ENCODE results near the gene STH.
"Not testable (repeated sequence)": the region's sequence is repeated elsewhere in the genome, so short reads cannot be mapped to it uniquely, and the experiment has no call there.

STH gene, protein sequence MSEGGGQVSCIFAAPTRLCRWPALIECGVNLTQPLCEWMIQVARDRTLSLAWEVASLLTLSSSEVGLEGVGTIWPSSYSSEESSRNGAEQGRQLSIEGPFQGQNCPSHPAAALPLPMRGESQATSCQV

DNA sequence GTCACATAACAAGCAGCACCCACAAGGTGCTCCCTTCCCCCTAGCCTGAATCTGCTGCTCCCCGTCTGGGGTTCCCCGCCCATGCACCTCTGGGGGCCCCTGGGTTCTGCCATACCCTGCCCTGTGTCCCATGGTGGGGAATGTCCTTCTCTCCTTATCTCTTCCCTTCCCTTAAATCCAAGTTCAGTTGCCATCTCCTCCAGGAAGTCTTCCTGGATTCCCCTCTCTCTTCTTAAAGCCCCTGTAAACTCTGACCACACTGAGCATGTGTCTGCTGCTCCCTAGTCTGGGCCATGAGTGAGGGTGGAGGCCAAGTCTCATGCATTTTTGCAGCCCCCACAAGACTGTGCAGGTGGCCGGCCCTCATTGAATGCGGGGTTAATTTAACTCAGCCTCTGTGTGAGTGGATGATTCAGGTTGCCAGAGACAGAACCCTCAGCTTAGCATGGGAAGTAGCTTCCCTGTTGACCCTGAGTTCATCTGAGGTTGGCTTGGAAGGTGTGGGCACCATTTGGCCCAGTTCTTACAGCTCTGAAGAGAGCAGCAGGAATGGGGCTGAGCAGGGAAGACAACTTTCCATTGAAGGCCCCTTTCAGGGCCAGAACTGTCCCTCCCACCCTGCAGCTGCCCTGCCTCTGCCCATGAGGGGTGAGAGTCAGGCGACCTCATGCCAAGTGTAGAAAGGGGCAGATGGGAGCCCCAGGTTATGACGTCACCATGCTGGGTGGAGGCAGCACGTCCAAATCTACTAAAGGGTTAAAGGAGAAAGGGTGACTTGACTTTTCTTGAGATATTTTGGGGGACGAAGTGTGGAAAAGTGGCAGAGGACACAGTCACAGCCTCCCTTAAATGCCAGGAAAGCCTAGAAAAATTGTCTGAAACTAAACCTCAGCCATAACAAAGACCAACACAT lies at the start of gene STH:
TSS of gene STH (plus strand) at position 264 of the 913 bp plus-strand sequence. CDS start at position 294, 30 bp downstream.
- DNase-seq: no peak

DNA sequence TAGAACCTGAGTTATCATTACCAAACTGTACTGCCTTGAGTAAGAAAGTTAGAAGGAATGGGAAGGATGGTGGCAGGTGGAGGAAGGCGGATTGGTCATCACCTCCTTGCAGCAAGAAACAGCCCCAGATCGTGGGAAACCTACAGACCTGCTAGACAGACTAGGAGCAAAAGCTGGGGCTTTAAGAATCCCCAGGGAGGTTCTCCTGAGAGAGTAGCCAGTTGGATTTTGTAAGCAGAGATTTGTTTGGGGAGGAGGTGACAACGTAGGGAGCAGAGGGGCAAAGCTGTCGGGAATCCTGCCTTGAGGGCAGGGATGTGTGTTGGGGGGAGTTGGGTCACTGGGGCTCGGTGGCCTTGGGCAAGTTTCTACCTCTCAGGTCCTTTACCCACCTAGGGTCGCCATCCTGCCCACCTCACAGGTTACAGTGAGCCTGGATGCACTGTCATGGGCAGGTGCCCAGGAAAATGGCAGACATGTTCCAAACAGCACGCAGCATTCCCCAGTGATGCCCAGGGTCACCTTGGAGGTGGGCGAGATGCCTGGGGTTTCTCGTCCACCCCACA lies 49.2 kb upstream of the STH start:
- no peak for DNase-seq

DNA sequence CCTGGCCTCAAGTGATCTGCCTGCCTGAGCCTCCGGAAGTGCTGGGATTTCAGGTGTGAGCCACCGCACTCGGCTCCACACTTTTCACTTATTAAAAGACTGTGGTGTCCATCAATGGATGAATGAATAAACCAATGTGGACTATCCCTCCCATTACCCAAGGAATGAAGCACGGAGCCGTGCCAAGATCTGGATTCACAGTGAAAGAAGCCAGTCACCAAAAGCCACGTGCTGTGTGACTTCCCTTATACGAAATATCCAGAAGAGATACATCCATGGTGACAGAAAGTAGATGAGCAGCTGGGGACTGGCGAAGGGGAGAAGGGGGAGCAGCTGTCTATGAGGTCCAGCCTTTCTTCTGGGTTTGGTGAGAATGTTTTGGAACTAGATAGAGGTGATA lies 48.2 kb upstream of the STH start:
- no peak for DNase-seq

DNA sequence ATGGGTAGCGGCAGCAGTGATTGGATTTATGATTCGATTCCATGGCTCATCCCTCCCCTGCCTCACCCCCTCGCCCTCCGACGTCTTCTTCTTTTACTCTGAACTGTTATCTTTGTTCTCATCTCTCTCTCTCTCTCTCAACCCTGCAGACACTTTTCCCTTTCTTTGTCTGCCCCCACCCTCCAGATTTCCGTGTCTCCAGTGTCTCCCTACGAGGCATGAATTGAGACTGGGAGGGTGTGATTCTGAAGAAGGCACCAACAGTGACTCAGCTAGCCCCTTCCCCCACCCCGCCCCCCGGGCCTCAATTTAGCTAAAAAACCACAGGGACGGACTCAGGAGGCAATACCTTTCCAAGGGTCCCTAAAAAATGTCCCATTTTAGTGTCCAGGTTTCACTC lies 47.6 kb upstream of the STH start:
- DNase-seq: no peak

DNA sequence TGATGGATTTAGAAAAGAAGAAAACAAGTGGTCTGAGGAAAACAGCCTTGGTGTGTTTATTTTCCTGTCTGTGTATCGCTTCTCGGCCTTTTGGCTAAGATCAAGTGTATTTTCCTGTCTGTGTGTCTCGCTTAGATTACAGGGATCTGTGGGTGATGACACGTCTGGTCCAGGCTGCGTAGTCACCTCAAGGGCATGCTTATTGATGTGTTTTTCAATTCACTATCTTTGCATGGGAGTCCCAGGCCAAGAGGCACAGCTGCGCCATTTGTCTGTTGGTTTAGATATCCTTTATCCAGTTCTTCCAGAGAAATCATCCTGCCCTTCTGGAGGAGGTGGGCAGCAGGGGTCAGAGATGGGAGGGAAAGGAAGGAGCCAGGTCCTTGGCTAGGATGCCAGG lies 47.1 kb upstream of the STH start:
- DNase-seq: no peak

DNA sequence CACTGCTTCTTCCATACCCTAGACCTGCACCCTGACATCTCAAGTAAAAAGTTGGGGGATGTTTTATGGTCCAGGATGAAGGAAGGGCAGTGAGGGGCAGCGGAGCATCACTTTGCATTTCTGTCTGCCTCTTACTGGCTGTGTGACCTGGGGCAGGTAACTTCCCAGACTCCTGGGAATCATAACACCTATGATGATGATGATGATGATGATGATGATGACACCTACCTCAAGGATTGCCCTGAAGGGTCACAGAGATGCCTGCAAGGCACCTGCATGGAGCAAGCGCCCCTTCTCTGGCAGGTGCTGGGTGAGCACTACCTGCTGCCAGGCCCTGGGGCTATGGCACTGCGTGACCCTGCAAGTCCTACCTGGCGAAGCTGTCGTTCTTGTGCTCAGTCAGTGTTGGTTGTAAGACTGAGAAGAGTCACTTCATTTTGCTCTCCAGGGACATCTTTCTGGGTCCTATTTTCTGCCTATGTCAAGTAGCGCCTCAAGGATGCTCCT lies 46.2 kb upstream of the STH start:
- DNase-seq: no peak

DNA sequence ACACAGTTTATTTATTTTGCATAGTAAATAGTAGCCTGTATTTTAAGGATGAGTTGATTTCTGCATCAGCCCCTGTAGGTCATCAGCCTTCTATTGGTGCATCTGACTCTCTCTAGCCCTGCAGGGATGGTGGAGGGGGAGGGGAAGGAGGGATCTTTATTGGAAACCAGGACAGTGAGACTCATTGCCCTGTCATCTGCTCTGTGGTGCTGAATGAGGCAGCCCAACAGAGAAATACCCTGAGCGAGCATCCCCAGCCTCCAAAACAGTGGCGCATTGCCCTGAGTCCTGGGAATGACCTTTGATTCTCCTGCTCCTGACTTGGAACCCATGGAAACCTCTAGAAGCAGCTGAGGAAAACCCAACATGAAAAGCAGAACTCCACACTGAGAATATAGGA lies 45.5 kb upstream of the STH start:
- no peak for DNase-seq

DNA sequence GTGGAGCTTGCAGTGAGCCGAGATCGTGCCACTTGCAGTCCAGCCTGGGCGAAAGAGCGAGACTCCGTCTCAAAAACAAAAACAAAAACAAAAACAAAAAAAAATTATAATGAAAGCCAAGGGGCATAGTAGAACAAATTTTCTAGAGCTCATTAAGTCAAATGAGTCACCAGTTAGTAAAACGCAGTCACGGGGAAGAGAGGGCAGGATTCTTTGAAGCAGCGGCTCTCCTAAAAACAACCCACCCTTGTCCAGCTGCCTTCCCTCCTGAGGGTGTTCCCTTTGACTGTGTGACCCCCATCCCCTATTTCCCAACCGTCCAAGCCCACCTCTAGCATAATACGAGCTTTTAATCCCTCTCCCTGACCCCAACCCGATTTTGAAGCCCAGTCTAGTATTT lies 44.1 kb upstream of the STH start:
- no peak for DNase-seq

DNA sequence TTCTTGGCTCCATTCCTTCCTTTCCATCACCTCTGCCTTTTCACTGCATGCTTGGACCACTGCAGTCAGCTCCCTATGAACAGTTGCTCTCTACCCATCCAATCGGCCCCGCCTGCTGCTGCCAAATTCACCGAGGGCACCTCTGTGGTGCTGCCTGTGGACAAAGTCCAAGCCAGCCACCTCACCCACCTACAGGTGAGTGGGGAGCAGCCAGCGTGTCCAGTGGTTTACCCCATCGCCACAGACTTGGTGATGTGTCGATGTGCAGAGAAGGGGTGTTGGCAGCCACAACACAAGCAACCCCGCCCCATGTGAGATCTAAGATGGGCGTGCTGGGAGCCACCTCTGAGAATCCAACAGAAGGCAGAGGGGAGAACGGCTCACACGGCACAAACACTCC lies 43.7 kb upstream of the STH start:
- no peak for DNase-seq

DNA sequence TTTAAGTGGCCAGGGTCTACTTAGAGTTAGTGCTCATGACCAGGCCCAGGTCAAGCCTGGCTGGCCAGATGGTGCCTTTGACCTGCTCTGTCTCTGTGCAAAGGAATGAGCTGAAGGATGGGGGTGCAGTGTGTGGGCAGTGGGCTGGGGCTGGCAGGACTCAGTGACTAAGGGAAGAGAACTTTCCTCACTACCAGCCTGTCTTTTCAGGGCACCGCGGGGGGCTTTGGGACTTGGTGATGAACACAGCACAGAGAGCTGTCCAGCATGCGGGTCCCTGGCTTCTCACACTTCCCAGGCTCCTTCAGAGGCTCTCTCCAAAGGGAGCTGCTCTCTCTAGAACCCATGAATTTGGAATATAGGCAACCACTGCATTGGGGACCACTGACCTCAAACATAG lies 43.0 kb upstream of the STH start:
- no peak for DNase-seq

DNA sequence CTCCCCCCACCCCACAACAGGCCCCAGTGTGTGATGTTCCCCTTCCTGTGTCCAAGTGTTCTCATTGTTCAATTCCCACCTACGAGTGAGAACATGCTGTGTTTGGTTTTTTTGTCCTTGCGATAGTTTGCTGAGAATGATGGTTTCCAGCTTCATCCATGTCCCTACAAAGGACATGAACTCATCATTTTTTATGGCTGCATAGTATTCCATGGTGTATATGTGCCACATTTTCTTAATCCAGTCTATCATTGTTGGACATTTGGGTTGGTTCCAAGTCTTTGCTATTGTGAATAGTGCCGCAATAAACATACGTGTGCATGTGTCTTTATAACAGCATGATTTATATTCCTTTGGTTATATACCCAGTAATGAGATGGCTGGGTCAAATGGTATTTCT lies 42.3 kb upstream of the STH start:
- not testable (repeated sequence) for DNase-seq

DNA sequence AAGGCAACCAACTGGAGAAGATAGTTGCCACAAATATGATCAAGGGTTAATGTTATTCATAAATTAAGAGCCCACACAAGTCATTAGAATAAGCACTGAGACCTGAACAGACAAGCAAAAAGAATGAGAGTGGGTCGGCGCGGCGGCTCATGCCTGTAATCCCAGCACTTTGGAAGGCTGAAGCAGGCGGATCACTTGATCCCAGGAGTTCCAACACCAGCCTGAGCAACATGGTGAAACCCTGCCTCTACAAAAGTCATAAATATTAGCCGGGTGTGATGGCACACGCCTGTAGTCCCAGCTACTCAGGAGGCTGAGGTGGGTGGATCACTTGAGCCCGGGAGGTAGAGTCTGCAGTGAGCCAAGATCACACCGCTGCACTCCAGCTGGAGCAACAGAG lies 40.7 kb upstream of the STH start:
- DNase-seq: no peak

DNA sequence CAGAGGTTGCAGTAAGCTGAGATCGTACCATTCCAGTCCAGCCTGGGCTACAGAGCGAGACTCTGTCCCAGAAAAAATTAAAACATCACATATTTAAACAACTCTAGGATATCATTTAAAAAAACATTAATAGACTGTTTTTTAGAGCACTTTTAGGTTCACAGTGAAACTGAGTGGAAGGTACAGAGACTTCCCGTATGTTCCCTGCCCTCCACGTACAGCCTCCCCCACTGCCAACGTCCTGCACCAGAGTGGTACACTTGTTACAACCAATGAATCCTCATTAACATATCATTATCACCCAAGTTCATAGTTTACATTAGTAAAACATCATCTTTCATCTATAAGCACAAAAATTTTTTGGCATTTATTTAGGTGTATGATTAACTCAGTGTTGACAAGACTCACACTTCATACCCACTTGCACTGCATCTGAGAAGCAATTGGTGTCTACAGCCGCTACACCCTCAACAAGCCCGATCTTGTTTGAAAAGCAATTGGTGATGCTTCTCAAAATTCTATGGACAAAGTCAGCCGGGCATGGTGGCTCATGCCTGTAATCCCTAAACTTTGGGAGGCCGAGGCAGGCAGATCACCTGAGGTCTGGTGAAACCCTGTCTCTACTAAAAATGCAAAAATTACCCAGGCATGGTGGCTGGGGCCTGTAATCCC lies 39.9 kb upstream of the STH start:
- no peak for DNase-seq

DNA sequence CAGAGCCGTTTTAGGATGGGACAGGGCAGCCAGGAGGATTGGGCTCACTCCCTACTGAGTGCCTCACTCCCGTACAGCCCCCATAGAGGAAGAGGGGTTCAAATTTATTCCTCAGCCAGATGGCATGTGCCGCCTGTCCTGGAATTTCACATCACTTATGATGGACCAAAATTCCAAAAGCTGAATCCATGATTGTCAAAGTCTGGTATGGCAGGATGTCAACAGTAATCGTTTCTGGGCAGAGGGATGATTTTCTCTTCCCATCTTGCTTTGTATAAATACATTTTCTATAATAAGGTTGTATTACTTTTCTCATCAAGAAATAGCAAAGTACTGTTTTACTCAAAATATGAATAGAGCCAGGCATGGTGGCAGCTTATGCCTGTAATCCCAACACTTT lies 38.7 kb upstream of the STH start:
- no peak for DNase-seq

DNA sequence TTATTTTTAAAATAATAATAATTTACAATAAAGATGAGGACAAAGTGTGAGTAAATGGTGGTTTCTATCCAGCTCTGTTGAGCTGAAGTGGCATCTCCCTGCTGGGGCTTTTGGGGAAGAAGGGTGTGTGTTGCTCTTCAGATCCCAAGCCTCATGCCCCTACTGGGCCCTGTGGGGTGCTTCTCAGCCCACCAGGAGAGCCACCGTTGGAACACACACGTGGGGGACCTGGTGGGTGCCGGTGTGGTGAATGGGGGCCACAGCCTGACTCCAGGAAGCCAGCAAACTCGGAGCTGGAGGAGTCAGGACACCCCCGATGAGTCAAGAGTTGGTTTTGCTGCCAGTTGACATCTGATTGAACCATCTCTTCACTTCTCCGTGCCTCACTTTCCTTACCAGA lies 37.8 kb upstream of the STH start:
- no peak for DNase-seq

DNA sequence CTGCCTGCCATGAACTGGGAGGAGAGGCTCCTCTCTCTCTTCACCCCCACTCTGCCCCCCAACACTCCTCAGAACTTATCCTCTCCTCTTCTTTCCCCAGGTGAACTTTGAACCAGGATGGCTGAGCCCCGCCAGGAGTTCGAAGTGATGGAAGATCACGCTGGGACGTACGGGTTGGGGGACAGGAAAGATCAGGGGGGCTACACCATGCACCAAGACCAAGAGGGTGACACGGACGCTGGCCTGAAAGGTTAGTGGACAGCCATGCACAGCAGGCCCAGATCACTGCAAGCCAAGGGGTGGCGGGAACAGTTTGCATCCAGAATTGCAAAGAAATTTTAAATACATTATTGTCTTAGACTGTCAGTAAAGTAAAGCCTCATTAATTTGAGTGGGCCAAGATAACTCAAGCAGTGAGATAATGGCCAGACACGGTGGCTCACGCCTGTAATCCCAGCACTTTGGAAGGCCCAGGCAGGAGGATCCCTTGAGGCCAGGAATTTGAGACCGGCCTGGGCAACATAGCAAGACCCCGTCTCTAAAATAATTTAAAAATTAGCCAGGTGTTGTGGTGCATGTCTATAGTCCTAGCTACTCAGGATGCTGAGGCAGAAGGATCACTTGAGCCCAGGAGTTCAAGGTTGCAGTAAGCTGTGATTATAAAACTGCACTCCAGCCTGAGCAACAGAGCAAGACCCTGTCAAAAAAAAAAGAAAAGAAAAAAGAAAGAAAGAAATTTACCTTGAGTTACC lies 36.7 kb upstream of the STH start:
- DNase-seq: no peak

DNA sequence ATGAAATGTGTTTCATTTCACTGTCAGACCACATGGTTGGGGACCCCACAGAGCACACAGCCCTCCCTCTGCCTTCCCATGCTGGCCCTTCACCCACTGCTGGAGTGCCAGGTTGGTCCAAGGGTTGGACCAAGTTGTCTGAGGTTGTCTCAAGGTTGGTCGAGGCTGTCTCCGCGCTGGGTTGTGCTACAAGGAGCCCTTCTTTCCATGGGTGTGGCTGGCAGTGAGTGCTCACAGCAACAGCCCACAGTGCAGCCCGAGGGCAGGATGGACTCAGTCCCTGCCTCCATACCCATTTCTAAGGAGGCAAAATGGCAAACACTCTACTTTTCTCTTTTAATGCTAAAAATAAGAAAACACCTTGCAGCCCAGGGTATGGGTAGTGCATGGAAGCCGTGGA lies 35.8 kb upstream of the STH start:
- DNase-seq: no peak

DNA sequence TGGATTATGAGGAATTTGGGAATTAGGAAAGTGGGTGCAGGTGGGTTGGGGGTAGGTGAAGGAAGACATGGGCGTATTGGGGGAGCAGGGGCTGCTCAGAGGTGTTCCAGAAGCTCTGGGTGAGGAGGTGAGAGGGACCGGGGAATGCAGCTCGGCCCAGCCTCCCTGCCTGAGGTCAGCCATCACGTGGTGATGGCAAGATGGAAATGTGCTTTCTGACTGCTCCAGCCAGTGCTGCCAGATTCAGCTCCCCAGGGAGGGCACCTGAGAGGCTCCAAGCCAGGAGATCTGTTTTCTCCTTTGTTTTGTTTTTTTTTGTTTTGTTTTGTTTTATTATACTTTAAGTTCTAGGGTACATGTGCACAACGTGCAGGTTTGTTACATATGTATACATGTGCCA lies 35.2 kb upstream of the STH start:
- DNase-seq: no peak

DNA sequence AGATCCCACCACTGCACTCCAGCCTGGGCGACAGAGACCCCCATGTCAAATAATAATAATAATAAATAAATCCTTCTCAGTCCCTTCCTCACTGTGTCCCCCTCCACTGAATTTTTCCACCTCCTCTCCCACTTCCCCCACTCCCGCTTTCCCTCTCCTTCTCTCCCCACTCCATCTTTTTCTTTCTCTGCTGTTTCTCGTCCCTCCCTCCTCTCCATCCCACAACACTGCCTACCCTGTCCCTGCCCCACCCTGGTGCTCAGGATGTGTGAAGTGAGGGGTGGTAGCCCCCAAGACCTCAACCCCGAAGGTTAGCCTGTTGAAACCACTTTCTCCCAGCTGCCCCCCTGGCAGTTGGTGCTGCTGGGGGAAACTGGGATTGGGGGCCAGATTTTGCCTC lies 34.4 kb upstream of the STH start:
- DNase-seq: no peak

DNA sequence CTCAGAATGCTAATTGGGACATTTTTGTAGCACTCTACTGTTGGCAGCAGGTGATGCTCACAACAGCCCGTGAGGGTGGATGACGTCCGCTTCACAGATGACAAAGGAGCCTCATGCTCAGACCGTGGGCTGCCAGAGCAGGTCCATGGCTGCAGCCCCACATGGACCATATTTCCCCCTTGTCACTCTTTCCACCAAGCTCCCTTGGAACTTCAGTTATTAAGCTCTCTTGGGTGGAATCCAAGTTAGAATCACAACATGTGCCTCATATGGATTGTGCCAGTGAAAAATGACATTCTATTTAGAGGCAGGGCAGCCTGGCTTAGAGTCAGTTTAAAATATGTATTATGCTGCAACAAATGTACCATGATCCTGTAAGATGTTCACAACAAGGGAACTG lies 33.2 kb upstream of the STH start:
- no peak for DNase-seq

DNA sequence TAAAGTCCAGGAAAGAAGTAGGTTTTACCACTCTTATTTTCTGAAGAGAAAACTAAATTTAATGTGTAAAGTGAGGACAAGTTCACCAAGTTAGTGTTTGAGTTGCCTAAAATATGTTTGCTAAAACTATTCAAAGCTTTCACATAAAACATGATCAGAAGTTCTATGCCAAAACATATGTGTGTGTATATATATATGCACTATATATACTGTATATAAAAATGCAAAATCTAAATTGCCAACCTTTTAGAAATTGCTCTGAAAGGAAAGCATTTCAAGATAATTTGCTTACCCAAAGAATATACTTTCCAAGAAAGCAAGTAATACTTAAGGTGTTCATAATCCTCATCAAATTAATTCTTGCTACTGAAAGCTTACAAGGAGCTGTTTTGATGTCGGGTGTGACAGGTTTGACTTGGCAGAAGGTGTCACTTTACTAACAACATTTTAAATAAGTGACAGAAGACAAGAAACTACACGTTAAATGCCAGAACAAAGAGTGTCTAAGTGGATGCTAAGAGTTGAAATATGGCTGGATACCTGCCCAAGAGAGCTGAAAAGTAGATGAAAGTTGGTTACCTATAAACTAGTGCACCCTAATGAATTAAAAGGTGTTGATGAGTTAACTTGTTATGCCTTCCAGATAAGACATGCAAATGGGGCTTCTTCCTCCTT lies 32.3 kb upstream of the STH start:
- no peak for DNase-seq

DNA sequence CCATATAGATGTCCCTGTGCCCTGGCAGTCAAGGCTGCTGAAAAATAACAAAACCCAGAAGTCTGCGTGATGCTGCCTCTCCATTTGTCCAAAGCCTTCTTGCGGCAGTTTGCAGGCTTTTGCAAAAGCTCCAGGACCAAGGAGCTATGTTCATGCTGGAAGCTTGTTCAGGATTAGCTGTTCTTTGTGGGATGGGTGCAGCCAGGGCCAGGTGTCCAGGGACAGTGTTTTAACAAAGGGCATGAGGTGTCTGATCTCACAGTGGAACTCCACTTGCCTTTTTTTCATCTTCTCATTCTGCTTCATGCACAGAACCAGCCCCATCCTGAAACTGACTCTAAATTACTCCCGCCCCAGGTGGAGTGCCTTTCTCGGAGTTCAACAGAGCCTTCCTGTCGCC lies 31.7 kb upstream of the STH start:
- DNase-seq: no peak

Data from CD4-positive, alpha-beta T cell treated with Interleukin-17A for 1 hour (primary cell).